Left hindlimb (tissue), 1 donor: ENCODE measurements around the gene EPN1.
"Not testable (repeated sequence)": the region's sequence is repeated elsewhere in the genome, so short reads cannot be mapped to it uniquely, and the experiment has no call there.

Experiments
- DNase-seq: peaks from one replicate; pipeline ENCODE4 v3.0.0-alpha.2; 2018

Gene EPN1

DNA sequence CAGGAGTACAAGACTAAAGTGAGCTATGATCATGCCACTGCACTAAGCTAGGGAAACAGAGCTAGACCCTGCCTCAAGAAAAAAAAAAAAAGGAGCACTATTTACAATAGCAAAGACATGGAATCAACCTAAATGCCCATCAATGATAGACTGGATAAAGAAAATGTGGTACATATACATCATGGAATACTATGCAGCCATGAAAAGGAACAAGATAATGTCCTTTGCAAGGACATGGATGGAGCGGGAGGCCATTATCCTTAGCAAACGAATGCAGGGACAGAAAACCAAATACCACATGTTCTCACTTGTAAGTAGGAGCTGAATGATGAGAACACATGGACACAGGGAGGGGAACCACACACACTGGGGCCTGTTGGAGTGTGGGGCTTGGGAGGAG is 55.4 kb downstream of the EPN1 start:
- DNase-seq, result not testable (repeated sequence)

DNA sequence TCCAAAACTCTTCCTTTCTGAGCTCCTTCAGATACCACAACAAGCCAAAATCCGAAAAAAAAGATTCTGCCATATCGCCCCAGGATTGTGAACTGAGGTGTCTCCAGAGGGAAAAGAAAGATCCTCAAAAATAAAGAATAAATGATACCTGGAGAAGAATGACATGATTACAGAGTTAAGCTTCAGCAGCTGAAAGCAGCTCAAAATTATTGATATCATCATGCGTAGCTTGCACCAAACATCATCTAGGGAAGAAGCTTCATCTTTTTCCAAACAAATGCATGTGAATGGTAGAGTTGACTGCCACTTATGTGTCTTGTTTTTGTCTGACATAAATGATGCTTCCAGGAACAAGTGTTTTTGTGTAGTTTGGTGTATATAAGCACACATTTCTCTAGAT is 63.3 kb downstream of the EPN1 start, which contains the start of gene NLRP9:
Gene NLRP9, minus strand, starts transcription at position 101 of the 400 bp plus-strand sequence. Its CDS starts 28 bp downstream, at position 73.
- no peak for DNase-seq

DNA sequence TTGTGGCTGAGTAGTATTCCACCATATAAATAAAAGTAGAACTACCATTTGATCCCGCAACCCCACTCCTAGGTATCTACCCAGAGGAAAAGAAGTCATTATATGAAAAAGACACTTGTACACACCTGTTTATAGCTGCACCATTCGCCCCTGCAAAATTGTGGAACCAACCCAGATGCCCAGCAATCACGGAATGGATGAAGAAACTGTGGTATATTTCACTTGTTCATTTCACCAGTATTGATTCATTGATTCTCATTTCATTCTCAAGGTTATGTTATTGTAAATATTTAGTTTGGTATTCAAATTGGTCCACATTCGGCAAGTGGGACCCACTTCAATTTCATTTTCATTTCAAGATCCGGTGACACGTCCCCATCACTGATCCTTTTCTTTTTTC is 75.7 kb downstream of the EPN1 start:
- DNase-seq, result no peak

DNA sequence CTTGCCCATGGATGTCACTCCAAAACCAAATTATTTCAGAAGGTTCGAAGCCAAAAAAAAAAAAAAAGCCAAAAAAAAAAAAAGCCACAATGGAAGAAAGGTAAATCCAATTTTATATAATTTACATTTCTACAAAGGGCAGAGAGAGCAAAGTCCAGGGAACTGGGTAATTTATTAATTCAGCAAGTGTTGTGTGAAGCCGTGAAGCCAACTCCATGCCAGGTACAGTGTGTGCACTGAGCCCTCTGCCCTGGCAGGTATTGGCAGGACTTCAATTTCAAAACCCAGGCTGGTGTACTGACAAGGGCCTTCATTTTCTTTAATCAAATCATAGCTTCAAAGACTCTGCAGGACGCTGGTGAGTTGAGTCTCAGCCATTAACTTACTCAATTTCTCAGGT is 78.4 kb downstream of the EPN1 start:
- no peak for DNase-seq

DNA sequence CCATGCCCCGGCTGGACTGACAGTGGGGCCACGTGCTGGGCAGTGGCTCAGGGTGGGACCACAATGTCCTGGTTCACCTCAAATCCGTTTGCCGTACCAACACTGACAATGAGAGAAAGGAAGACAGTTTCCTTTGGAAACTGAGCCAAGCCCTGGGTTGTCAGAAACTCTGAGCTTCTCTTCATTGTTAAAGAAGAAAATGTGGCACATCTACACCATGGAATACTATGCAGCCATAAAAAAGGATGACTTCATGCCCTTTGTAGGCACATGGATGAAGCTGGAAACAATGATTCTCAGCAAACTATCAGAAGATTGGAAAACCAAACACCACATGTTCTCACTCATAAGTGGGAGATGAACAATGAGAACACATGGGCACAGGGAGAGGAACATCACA is 81.8 kb downstream of the EPN1 start:
- not testable (repeated sequence) for DNase-seq

DNA sequence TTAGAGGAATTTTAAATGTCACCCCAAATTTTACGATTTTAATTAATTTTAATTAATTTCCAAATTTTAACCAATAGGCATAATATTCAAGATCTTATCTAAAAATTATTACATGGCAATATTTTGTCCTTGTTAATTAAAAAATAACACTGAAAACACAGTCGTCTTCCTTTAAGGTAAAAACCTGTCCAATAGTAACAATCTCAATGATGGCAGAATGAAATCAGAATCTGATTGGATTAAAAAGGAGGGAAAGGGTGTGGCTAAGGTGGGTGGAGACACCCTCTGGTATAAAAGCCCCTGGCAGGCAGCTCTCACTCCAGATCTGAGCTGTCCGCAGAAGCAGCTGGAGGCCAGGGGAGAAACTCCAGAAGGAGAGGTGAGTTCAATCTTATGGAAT is 83.8 kb downstream of the EPN1 start, which contains the start of gene RFPL4A:
Gene RFPL4A, plus strand, starts transcription at position 301 of the 400 bp plus-strand sequence. CDS start 2,704 bp downstream, outside the sequence.
- DNase-seq, result not testable (repeated sequence)
